Ramos (cell line): Measurements from ENCODE around the gene PLBD1.

Experiments used
- in situ Hi-C: fragments of 300-500 bp; cut with MboI; formaldehyde crosslinking; loops from one replicate; pipeline ENCODE4 v1.14.3; 2022; ENCODE audit warnings: low sequenced_read_pairs; ENCODE audit not compliant: unreplicated experiment

Gene PLBD1, protein sequence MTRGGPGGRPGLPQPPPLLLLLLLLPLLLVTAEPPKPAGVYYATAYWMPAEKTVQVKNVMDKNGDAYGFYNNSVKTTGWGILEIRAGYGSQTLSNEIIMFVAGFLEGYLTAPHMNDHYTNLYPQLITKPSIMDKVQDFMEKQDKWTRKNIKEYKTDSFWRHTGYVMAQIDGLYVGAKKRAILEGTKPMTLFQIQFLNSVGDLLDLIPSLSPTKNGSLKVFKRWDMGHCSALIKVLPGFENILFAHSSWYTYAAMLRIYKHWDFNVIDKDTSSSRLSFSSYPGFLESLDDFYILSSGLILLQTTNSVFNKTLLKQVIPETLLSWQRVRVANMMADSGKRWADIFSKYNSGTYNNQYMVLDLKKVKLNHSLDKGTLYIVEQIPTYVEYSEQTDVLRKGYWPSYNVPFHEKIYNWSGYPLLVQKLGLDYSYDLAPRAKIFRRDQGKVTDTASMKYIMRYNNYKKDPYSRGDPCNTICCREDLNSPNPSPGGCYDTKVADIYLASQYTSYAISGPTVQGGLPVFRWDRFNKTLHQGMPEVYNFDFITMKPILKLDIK

DNA sequence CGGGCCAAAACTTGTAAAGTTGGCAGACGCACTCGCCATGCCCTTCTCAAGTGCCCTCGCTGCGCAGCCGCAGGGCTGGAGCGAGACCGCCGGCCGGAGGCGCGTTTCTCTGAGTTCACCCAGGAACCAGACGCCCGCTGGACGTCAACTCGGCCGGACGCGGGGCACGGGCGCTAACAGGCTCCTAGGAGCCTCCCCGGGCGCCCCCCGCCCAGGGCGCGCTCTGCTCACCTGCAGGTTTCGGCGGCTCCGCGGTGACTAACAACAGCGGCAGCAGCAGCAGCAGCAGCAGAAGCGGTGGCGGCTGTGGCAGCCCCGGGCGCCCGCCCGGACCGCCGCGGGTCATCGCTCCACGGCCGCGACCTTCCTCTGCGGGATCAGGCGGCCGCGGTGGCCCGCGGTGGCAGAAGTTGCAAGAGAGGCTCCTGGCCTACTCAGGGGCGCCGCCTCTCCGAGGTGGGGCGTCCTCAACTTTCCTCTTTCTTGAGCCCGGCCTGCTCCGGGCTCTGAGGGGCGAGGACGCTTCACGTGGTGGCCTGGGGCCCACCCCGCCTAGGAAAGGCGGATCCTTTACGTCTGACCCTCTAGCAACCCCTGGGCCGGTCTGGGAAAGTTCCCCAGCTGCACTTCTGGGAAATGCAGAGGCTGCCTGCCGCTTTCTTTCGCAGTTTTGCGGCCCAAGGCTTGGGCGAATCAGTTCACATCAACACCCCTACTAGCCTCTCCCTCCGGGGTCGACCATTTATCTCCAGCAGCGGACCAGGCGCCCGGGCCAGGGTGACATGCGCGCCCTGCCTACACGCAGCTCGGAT, at the start of gene PLBD1:
Gene PLBD1 (minus strand): TSS at position 533 of the 812 bp plus-strand sequence. CDS start 187 bp downstream, at position 346.
- in situ Hi-C loops: no loop called here

DNA sequence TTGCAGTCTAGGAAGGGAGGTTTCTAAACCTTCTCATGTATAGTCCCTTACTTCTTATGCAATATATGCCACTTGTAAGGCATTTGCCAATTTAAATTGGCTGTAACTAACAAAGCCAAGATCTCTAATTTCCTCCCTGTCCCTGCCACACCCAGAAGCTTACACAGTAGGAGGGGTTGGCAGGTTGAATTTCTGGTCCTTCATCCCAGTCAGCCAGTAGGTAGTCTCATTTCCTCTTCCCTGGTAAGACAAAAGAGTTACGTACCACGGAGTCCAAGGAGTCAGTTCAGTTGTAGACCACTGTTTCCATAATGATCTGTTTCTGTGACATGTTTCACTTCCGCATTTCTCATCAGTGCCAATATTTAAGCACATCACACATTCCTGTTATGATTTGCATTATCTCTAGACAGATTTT, 47.0 kb upstream of the PLBD1 start:
- in situ Hi-C loops: no loop called here

DNA sequence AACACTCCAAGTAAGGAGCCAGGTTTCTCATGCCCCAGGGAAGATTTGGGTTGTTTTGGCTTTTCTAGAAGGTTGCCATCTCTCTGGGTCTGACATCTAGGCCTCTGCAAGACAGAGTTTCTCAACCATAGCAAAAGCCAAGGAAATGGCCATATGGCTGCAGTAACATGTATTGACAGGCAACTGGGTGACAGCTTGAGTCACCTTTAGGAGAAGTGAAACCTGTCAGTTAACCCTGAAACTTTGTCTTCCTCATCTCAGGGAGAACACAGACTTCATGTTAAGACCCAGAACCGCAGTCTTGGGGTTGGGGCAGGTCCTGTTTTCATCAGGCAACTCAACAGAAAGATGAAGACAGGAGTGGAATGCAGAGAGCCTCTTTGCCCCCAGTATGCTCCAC, 46.0 kb upstream of the PLBD1 start:
- in situ Hi-C loops: no loop called here

DNA sequence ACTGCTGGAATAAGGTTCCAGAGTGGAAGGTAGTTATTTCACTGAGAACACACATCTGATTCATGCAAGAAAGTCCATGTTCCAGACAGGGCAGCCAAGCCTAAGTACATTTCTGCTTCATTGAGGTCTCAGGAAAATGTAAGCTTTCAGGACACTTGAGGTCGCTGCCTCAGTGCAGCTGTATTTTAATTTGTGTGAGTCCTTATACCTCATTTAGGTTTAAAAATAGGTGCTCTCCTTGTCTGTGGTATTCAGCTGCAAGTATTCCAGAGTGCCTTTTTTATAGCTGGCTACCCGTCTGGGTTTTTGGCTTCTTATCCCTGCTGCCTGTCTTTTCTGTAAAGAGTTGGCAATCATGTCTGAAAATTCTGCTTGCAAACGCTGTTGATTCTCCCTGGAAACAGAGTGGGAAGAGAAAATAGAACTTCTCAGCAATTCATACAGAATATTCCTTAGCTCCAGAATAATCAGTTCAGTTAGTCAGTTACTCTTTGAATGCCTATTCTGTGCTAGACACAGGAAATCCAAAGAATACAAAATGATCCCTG, 45.3 kb upstream of the PLBD1 start:
- in situ Hi-C loops: no loop called here

- in situ Hi-C loops: no loop called here
These were observed 44.6 kb upstream of the PLBD1 start for GRCh38 chr12:14612250-14612649.

DNA sequence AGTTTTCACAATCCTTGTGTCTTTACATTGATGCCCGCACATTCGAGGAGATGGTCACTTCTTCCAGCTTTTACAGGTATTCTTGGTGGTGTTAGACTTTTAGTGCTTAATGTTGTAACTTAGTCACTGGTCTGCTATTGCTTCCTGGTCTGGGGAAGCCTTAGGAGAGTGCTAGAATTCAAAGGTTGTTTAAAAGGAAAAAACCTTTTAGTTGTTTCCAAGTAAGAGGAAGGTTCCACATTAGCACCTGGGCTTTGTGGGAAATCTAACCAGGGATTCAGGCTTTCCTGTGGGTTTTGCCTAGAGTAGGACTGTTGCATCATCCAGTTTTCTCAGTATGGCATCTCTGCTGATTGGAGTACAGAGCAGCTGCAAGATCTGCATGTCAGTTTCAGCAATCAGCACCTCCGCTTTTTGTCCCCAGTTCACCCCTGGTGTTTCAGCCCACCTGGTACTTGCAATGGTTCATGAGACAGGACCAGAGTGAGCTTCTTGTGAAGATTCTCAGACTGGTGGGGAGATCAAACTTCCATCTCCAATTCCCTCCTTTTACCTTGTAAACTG, 44.0 kb upstream of the PLBD1 start:
- in situ Hi-C loops: no loop called here

DNA sequence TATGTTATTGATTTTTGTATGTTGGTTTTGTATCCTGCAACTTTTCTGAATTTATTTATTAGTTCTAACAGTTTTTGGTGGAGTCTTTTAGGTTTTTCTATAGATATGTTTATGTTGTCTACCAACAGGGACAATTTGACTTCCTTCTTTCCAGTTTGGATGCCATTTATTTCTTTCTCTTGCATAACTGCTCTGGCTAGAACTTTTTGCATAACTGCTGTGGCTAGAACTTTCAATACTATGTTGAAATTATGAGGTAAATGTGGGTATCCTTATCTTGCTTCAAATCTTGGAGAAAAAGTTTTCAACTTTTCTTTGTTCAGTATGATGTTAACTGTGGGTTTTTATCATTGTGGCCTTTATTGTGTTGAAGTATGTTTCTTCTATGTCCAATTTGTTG, 39.9 kb upstream of the PLBD1 start:
- in situ Hi-C loops: no loop called here

GRCh38 chr12:14605401-14605989, 37.8 kb upstream of the PLBD1 start:
- in situ Hi-C loops: no loop called here

GRCh38 chr12:14601692-14602478, 34.2 kb upstream of the PLBD1 start:
- in situ Hi-C loops: no loop called here

GRCh38 chr12:14597480-14597879, 29.8 kb upstream of the PLBD1 start:
- in situ Hi-C loops: no loop called here

DNA sequence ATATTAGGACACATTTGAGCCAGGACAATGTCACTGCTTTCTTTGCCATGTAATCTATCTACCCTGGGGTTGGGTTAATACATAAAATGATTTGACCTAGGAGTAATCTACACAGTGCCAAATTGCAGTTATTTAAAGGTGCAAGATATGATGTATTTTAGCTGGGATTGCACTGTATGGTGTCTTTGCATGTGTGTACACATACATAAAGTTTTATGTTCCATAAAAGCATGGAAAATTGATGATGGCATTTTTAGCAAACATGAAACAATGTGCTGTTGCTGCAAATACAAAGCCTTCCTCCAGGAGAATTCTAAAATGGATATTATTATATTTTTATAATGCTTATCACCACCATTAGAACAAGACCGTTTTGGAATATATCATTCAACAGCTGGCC, 24.0 kb upstream of the PLBD1 start:
- in situ Hi-C loops: no loop called here

DNA sequence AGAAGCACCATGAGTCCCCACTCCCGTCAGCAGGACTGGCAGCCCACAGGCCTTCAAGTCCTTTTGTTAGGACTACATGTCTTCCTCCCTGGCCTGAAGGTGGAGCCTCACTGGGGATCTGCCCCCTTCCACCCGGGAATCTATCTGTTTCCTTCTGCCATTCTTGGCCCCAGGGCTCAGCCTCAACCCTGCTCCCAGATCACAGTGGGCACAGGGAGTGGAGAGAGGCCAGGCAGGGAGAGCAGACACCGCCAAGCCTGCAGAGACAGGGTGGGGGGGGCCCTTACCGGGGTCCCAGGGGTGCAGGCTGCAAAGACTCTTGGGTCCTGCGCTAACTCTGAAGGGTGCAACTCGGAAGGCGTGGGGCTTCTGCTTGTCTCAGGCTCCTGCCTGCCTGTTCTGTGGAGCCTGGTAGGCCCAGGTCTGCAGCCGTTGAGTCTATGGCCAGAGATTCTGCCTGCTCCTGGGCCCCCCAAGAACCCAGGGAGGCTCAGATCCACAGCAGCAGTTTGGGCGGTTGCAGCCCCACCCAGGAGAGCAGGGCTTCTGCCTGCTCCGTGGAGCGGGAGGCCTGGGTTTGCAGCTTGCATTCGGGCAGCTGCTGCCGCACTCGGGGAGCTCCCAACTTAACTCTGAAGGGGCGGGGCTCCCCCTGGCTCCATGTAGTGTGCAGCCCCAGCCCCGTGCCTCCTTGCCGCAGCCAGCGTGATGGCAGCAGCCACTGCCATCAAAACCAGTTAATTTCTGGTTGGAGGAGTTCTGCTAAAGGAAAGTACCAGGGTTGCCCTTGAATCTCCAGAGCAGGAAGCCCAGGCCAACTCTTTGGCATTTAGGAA, 21.7 kb upstream of the PLBD1 start:
- in situ Hi-C loops: no loop called here

GRCh38 chr12:14588571-14588970, 20.9 kb upstream of the PLBD1 start:
- in situ Hi-C loops: no loop called here

GRCh38 chr12:14578646-14579045, 11.0 kb upstream of the PLBD1 start:
- in situ Hi-C loops: no loop called here

GRCh38 chr12:14577344-14577743, 9.7 kb upstream of the PLBD1 start:
- in situ Hi-C loops: no loop called here

DNA sequence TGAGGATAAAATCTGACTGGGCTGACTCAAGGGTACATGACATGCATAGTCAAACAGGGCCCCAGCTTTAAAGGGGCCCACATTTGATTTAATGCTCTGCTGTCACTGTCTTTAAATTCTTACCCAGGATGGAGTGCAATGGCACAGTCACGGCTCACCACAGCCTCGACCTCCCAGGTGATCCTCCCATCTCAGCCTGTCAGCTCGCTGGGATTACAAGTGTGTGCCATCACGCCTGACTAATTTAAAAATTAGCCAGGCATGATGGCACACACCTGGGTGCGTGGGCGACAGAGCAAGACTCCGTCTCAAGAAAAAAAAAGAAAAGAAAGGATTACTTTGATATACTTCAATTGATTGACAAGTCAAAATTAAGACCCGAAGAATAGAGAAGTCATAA, 9.2 kb upstream of the PLBD1 start:
- in situ Hi-C loops: no loop called here

DNA sequence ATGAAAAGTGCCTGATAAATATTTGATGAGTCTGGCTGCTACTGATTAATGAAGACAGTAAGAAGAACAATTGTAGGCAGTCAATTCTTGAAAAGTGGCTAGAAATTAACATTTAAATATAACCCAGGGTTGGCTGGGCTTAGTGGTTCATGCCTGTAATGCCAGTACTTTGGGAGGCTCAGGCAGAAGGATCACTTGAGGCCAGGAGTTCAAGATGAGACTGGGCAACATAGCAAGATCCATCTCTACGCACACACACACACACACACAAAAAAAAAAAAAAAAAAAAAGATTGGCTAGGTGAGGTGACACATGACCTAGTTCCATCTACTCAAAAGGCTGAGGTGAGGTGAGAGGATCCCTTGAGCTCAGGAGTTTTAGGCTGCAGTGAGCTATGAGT, 7.9 kb upstream of the PLBD1 start:
- in situ Hi-C loops: no loop called here

DNA sequence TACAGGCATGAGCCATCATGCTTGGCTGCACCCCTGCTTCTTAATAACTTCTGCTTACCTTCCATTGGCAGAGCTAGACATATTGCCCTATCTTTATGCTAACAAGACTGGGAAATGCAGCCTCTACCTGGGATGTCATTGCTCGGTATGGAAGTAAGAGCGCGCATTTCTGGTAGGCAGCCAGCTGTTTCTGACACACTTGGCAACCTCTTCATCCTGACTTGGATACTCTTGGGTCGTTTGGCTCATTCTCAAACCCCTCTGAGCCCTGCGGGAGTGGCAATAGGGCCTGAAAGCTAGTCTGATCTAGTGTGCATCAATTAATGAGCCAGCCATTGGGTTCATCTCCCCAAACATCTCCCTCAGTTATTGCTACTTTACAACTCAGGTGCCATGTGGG, 5.4 kb upstream of the PLBD1 start:
- in situ Hi-C loops: no loop called here

DNA sequence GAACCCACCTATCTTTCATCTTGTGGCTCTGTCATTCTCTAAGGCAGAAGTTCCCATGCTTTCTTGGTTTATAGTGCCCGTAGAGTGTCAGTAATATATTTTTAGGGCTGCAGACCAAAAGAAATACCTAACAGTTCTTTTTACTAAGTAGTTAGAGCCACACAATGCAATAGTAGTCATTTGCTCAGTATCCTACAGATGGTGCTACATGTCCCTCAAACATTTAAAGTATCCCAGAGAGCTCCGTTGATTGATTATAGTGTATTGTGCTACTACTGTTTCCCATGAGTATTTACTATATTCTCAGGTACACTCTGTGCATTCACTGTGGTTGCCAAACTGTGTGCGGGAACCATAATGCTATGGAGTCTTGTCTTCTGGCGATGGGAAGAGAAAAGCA, 4.7 kb upstream of the PLBD1 start:
- in situ Hi-C loops: no loop called here
